ENCODE results near the gene TENT5C. TPM values are rescaled to one million over a fixed set of nuclear protein-coding genes. Genes with fewer than 3 reads are reported as not detected.

Gene TENT5C
- polyA plus RNA-seq, 1 of the 3 experiments (the other 2 are of a cell fraction): 0.90 TPM

DNA sequence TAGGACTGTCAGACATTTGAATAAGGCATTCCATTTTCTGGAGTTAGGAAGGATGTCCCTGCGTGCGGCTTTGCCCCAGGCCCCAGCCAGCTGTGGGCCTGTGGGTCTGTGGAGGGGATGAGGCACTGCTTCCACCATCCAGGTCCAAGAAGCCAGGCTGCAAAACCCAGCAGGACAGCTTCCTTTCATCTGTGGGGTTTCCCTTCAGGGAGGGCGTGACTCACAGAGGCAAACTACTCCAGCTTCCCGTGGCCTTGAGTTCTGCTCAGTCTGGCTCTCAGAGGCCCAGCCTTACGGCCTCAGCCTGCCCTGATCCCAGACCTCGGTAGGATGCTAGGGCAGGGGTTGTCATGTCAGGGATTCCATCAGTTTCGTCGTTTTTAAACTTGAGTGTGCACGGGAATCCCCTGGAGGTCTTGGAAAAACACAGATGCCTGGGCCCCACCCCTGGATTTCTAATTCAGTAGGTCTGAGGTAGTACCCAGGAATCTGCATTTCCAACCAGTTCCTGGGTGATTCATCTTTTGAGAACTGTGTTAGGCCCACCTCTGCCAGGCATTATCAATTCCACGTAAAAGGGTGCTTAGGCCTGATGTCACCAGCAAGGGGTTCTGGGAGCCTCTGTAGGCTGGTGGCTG, 32.3 kb upstream of the TENT5C start:
- Histone ChIP-seq H3K79me2 (ENCODE audit: insufficient read depth) (no peaks in the 10 kb centered on the region), H3K27ac (ENCODE audit: low read depth in 2 of 2, low read length in 1 of 2) (no peak overlapping the region), H3K9me3 (no peaks in the 10 kb centered on the region), H3K4me3 (ENCODE audit: low read depth in 2 of 2, low read length in 1 of 2) (no peak overlapping the region), H3K27me3 (ENCODE audit: insufficient read depth) (no peaks in the 10 kb centered on the region; the same call in 1 of the 2 replicates), H3F3A (replicated peaks; ENCODE audit: insufficient read depth) (no peaks in the 10 kb centered on the region), H2AFZ (ENCODE audit: low read depth) (no peak overlapping the region), H3K9ac (no peak overlapping the region), H3K9me2 (no peaks in the 10 kb centered on the region), H4K20me1 (ENCODE audit: insufficient read depth) (no peaks in the 10 kb centered on the region), H3K4me2 (no peak overlapping the region), H3K4me1 (ENCODE audit: control insufficient read depth in 1 of 2, insufficient read depth in 2 of 2, low read depth in 1 of 2, low read length in 1 of 2) (peaks cover 0 to 10% of the 10 kb centered on the region in 2 experiments; a peak in 2 of 4 replicates), H3K36me3 (replicated peaks in 1 of 2; ENCODE audit: control insufficient read depth in 1 of 2, insufficient read depth in 2 of 2, low read length in 1 of 2) (no peaks in the 10 kb centered on the region)
- ChIA-PET CTCF (interaction anchor here (0.9 to 1.2 kb wide), 3 partner anchors 9 to 180 kb away, joined by 3 to 4 read pairs (median 3); no protein-coding TSS in a partner anchor), POLR2A (no interaction called here)
- TF ChIP-seq EZH2phosphoT487 (IDR thresholded peaks at IDR 0.05; ENCODE audit: borderline replicate concordance, low read depth): no peak
- no peak for TF ChIP-seq YY1 (IDR thresholded peaks at IDR 0.05; ENCODE audit: low read depth)
- no peak for TF ChIP-seq FOXJ3 (CRISPR knock-in tag; IDR thresholded peaks at IDR 0.05)
- TF ChIP-seq SIN3A (IDR thresholded peaks at IDR 0.05; ENCODE audit: borderline replicate concordance, low read depth, low read length): no peak
- TF ChIP-seq, protein P1, sequence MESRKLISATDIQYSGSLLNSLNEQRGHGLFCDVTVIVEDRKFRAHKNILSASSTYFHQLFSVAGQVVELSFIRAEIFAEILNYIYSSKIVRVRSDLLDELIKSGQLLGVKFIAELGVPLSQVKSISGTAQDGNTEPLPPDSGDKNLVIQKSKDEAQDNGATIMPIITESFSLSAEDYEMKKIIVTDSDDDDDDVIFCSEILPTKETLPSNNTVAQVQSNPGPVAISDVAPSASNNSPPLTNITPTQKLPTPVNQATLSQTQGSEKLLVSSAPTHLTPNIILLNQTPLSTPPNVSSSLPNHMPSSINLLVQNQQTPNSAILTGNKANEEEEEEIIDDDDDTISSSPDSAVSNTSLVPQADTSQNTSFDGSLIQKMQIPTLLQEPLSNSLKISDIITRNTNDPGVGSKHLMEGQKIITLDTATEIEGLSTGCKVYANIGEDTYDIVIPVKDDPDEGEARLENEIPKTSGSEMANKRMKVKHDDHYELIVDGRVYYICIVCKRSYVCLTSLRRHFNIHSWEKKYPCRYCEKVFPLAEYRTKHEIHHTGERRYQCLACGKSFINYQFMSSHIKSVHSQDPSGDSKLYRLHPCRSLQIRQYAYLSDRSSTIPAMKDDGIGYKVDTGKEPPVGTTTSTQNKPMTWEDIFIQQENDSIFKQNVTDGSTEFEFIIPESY (IDR thresholded peaks at IDR 0.05; ENCODE audit: borderline replicate concordance, low read depth): no peak
- no peak for DNase-seq
- 78% methylated on average over 6 of the region's 10 CpGs for WGBS (ENCODE audit: low lambda C conversion rate)

DNA sequence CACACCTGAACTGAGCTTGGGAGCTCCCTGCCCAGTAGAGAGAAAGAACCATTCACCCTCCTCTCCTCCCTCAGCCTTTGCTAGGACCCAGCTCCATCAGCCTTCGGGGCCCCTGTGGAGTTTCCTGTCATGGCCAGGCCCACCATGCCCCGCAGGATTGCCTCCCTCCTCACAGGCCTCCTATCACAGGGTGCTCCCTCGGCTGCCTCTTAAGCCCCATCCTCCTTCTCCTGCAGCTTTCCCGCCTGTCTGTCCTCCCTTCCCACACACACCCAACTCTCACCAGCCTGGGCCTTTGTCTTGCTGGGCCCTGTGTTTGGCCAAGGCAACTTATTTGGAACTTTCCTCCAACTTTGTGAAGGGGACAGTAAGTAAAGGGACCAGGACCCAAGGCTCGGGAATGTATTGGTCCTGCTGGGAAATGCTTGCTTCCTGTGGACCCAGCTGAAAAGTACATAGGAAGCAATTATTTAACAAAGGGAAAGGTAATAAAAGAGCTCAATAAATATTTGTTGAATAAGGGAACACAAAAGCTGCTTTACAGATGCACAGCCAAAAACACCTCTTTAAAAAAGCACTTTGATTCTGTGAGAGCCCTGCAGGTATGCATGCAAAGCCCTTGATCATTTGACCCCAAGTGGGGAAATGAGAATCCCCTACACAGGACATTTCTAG, 31.6 kb upstream of the TENT5C start:
- Histone ChIP-seq H3K36me3 (replicated peaks in 1 of 2; ENCODE audit: control insufficient read depth in 1 of 2, insufficient read depth in 2 of 2, low read length in 1 of 2) (no peaks in the 10 kb centered on the region), H4K20me1 (ENCODE audit: insufficient read depth) (no peaks in the 10 kb centered on the region), H3K4me3 (ENCODE audit: low read depth in 2 of 2, low read length in 1 of 2) (no peak overlapping the region), H3K9me3 (no peaks in the 10 kb centered on the region), H3K79me2 (ENCODE audit: insufficient read depth) (no peaks in the 10 kb centered on the region), H3K4me2 (no peak overlapping the region), H3K4me1 (ENCODE audit: control insufficient read depth in 1 of 2, insufficient read depth in 2 of 2, low read depth in 1 of 2, low read length in 1 of 2) (peaks cover 0 to 10% of the 10 kb centered on the region in 2 experiments; a peak in 2 of 4 replicates), H3K9ac (no peak overlapping the region), H2AFZ (ENCODE audit: low read depth) (no peak overlapping the region), H3K27me3 (ENCODE audit: insufficient read depth) (no peaks in the 10 kb centered on the region; the same call in 1 of the 2 replicates), H3K9me2 (no peaks in the 10 kb centered on the region), H3F3A (replicated peaks; ENCODE audit: insufficient read depth) (no peaks in the 10 kb centered on the region), H3K27ac (ENCODE audit: low read depth in 2 of 2, low read length in 1 of 2) (no peak overlapping the region)
- no peak for TF ChIP-seq MEF2A (IDR thresholded peaks at IDR 0.05; ENCODE audit: borderline replicate concordance, low read depth)
- no peak for TF ChIP-seq CHD2 (IDR thresholded peaks at IDR 0.05; ENCODE audit: low read length, partially characterized antibody)
- TF ChIP-seq EZH2phosphoT487 (IDR thresholded peaks at IDR 0.05; ENCODE audit: borderline replicate concordance, low read depth): no peak
- TF ChIP-seq, protein P2, sequence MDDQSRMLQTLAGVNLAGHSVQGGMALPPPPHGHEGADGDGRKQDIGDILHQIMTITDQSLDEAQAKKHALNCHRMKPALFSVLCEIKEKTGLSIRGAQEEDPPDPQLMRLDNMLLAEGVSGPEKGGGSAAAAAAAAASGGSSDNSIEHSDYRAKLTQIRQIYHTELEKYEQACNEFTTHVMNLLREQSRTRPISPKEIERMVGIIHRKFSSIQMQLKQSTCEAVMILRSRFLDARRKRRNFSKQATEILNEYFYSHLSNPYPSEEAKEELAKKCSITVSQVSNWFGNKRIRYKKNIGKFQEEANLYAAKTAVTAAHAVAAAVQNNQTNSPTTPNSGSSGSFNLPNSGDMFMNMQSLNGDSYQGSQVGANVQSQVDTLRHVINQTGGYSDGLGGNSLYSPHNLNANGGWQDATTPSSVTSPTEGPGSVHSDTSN (IDR thresholded peaks at IDR 0.05): no peak
- no peak for TF ChIP-seq ELF1 (IDR thresholded peaks at IDR 0.05)
- TF ChIP-seq, protein P3, sequence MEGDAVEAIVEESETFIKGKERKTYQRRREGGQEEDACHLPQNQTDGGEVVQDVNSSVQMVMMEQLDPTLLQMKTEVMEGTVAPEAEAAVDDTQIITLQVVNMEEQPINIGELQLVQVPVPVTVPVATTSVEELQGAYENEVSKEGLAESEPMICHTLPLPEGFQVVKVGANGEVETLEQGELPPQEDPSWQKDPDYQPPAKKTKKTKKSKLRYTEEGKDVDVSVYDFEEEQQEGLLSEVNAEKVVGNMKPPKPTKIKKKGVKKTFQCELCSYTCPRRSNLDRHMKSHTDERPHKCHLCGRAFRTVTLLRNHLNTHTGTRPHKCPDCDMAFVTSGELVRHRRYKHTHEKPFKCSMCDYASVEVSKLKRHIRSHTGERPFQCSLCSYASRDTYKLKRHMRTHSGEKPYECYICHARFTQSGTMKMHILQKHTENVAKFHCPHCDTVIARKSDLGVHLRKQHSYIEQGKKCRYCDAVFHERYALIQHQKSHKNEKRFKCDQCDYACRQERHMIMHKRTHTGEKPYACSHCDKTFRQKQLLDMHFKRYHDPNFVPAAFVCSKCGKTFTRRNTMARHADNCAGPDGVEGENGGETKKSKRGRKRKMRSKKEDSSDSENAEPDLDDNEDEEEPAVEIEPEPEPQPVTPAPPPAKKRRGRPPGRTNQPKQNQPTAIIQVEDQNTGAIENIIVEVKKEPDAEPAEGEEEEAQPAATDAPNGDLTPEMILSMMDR (IDR thresholded peaks at IDR 0.05): no peak
- TF ChIP-seq, protein P4, sequence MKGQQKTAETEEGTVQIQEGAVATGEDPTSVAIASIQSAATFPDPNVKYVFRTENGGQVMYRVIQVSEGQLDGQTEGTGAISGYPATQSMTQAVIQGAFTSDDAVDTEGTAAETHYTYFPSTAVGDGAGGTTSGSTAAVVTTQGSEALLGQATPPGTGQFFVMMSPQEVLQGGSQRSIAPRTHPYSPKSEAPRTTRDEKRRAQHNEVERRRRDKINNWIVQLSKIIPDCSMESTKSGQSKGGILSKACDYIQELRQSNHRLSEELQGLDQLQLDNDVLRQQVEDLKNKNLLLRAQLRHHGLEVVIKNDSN (IDR thresholded peaks at IDR 0.05; ENCODE audit: borderline replicate concordance, low read depth): no peak
- ChIA-PET POLR2A (no interaction called here), CTCF (interaction anchor here (0.9 to 1.0 kb wide), 2 partner anchors 13 to 179 kb away, joined by 3 read pairs; no protein-coding TSS in a partner anchor)
- 68% methylated on average over 5 of the region's 5 CpGs for WGBS (ENCODE audit: low lambda C conversion rate)
- DNase-seq: no peak
